Aorta (tissue), 5 donors: ENCODE measurements around the gene WWOX. TPM values are rescaled to one million over a fixed set of nuclear protein-coding genes. Genes with fewer than 3 reads are reported as not detected.

Experiments
- ATAC-seq: fragments of 200-7000 bp; cut with Tn5 transposase; one replicate; pipeline ENCODE4 v1.9.1; 2022; ENCODE audit warnings: moderate library complexity; ENCODE audit not compliant: low FRiP score
- DNase-seq, 2 donors: peaks; one replicate each; pipeline ENCODE4 v3.0.0-alpha.2; 2020
- H3K27ac ChIP-seq, 2 donors: one replicate each; pipeline ENCODE4 v1.5.1; 2013; ENCODE audit warnings: low read length in 2 of 2, mild to moderate bottlenecking in 2 of 2, moderate library complexity in 2 of 2, control low read depth in 1 of 2, inconsistent platforms in 1 of 2, low read depth in 1 of 2
- H3K27me3 ChIP-seq, 2 donors: one replicate each; pipeline ENCODE4 v1.6.1; 2013; ENCODE audit warnings: control low read depth in 1 of 2, low read length in 1 of 2, mild to moderate bottlenecking in 1 of 2, moderate library complexity in 1 of 2; ENCODE audit not compliant: insufficient read depth in 2 of 2, control insufficient read depth in 1 of 2
- H3K36me3 ChIP-seq, 2 donors: one replicate each; pipeline ENCODE4 v1.6.1; 2013; ENCODE audit warnings: control low read depth in 1 of 2, low read length in 1 of 2, mild to moderate bottlenecking in 1 of 2; ENCODE audit not compliant: insufficient read depth in 2 of 2, control insufficient read depth in 1 of 2
- H3K4me1 ChIP-seq, 2 donors: one replicate each; pipeline ENCODE4 v1.6.1; 2013; ENCODE audit warnings: low read length in 2 of 2, control low read depth in 1 of 2, mild to moderate bottlenecking in 1 of 2, moderate library complexity in 1 of 2; ENCODE audit not compliant: insufficient read depth in 2 of 2, control insufficient read depth in 1 of 2
- H3K4me3 ChIP-seq, 2 donors: one replicate each; pipeline ENCODE4 v1.5.1; 2013; ENCODE audit warnings: low read length in 2 of 2, control low read depth in 1 of 2, mild to moderate bottlenecking in 1 of 2
- H3K9me3 ChIP-seq: one replicate; pipeline ENCODE4 v1.6.1; 2013; ENCODE audit warnings: mild to moderate bottlenecking, low read length; ENCODE audit not compliant: control insufficient read depth
- WGBS, 2 donors: extraction: QIAGEN DNeasy Blood & Tissue Kit; methylation state at CpG; one replicate each; pipeline ENCODE4 v1.1.7; 2013; 5-methylcytosine and 5-hydroxymethylcytosine counted together
- intact Hi-C, 2 donors: fragments of 100-400 bp; cut with DNase I; formaldehyde crosslinking; loops; one replicate each; pipeline versions ENCODE4 v1.14.2 to v1.15.0; 2022
- polyA plus RNA-seq, 2 donors: library from polyadenylated mRNA; stranded (reverse); fragments of 200-250 nt; gene quantifications; one replicate each; pipeline ENCODE4 v1.2.3, GENCODE V29; 2013
- total RNA-seq, 2 donors: library from RNA; stranded (reverse); fragmentation: NEBNext Ultra II Directional; extraction: Animal tissue kit (Norgen Biotek cat#: 25700); gene quantifications; one replicate each; pipeline ENCODE4 v1.2.1, GENCODE V29; 2021
- donor health status: healthy with polysubstance abuse.
- donor health status: Bipolar disorder and iron deficiency.
- donor health status: DM: no; HTN: no; CAD: no.
- donor health status: DM: no; HTN: no; CAD: no.
- donor health status: DM: yes; HTN: yes; CAD: no.

Gene WWOX
- total and polyA plus RNA-seq, 4 donors, result 11.2 to 30.9 (median 14.6) TPM

GRCh38 chr16:78936060-78936459 is 836.6 kb downstream of the WWOX start:
- Histone ChIP-seq H3K27me3 (no peaks in the 10 kb centered on the region), H3K4me3 (no peak overlapping the region), H3K36me3 (no peaks in the 10 kb centered on the region), H3K27ac (no peak overlapping the region), H3K4me1 (no peaks in the 10 kb centered on the region), H3K9me3 (no peaks in the 10 kb centered on the region)
- ATAC-seq (no peak), DNase-seq (no peak)
- intact Hi-C loops, result no loop called here
- 89 to 94% methylated on average over 3 of the region's 3 CpGs for WGBS, 2 donors

GRCh38 chr16:78939597-78939996 is 840.1 kb downstream of the WWOX start:
- Histone ChIP-seq H3K9me3 (no peaks in the 10 kb centered on the region), H3K27me3 (no peaks in the 10 kb centered on the region), H3K36me3 (no peaks in the 10 kb centered on the region), H3K4me3 (no peak overlapping the region), H3K4me1 (no peaks in the 10 kb centered on the region), H3K27ac (no peak overlapping the region)
- ATAC-seq (no peak), DNase-seq (no peak)
- 50 to 52% methylated on average over 6 of the region's 6 CpGs for WGBS, 2 donors
- intact Hi-C loops, result no loop called here

GRCh38 chr16:78942625-78943245 is 843.3 kb downstream of the WWOX start:
- no peaks in the 10 kb centered on the region for H3K36me3 ChIP-seq
- intact Hi-C loops, result no loop called here
- no peaks in the 10 kb centered on the region for H3K4me1 ChIP-seq
- no peak overlapping the region for H3K27ac ChIP-seq
- DNase-seq (no peak), ATAC-seq (no peak)
- no peaks in the 10 kb centered on the region for H3K9me3 ChIP-seq
- H3K27me3 ChIP-seq, result no peaks in the 10 kb centered on the region
- 61 to 63% methylated on average over 8 of the region's 8 CpGs for WGBS, 2 donors
- no peak overlapping the region for H3K4me3 ChIP-seq

- Histone ChIP-seq H3K4me3 (no peak overlapping the region), H3K4me1 (no peaks in the 10 kb centered on the region), H3K27ac (no peak overlapping the region), H3K36me3 (no peaks in the 10 kb centered on the region), H3K9me3 (no peaks in the 10 kb centered on the region), H3K27me3 (no peaks in the 10 kb centered on the region)
- DNase-seq, result no peak
- 59 to 76% methylated on average over 2 of the region's 2 CpGs for WGBS, 2 donors
- no peak for ATAC-seq
- intact Hi-C loops, result no loop called here
These were observed 845.9 kb downstream of the WWOX start for GRCh38 chr16:78945336-78945735.

GRCh38 chr16:78946556-78946955 is 847.1 kb downstream of the WWOX start:
- ATAC-seq, result no peak
- 89% methylated on average over 11 of the region's 11 CpGs for WGBS, 2 donors
- no peaks in the 10 kb centered on the region for H3K27me3 ChIP-seq
- DNase-seq, result no peak
- no peak overlapping the region for H3K27ac ChIP-seq
- no peaks in the 10 kb centered on the region for H3K4me1 ChIP-seq
- intact Hi-C loops, result no loop called here
- H3K9me3 ChIP-seq, result no peaks in the 10 kb centered on the region
- no peak overlapping the region for H3K4me3 ChIP-seq
- no peaks in the 10 kb centered on the region for H3K36me3 ChIP-seq

- no peak overlapping the region for H3K4me3 ChIP-seq
- H3K27me3 ChIP-seq, result no peaks in the 10 kb centered on the region
- no peaks in the 10 kb centered on the region for H3K9me3 ChIP-seq
- no peak for DNase-seq
- no peaks in the 10 kb centered on the region for H3K36me3 ChIP-seq
- intact Hi-C loops, result no loop called here
- WGBS, 2 donors, result 54 to 56% methylated on average over 3 of the region's 3 CpGs
- no peak overlapping the region for H3K27ac ChIP-seq
- ATAC-seq, result no peak
- H3K4me1 ChIP-seq, result no peaks in the 10 kb centered on the region
These were observed 851.3 kb downstream of the WWOX start for GRCh38 chr16:78950768-78951167.

- ATAC-seq, result no peak
- Histone ChIP-seq H3K9me3 (no peaks in the 10 kb centered on the region), H3K27me3 (no peaks in the 10 kb centered on the region), H3K4me1 (no peaks in the 10 kb centered on the region), H3K36me3 (no peaks in the 10 kb centered on the region), H3K27ac (no peak overlapping the region), H3K4me3 (no peak overlapping the region)
- 79 to 93% methylated on average over 7 of the region's 7 CpGs for WGBS, 2 donors
- intact Hi-C loops, result no loop called here
- DNase-seq, result no peak
These were observed 853.2 kb downstream of the WWOX start for GRCh38 chr16:78952630-78953029.

GRCh38 chr16:78953526-78953925 is 854.1 kb downstream of the WWOX start:
- Histone ChIP-seq H3K27me3 (no peaks in the 10 kb centered on the region), H3K36me3 (no peaks in the 10 kb centered on the region), H3K27ac (no peak overlapping the region), H3K9me3 (no peaks in the 10 kb centered on the region), H3K4me3 (no peak overlapping the region), H3K4me1 (no peaks in the 10 kb centered on the region)
- ATAC-seq (no peak), DNase-seq (no peak)
- 78 to 82% methylated on average over 8 of the region's 8 CpGs for WGBS, 2 donors
- intact Hi-C loops, result no loop called here

GRCh38 chr16:78955206-78955605 is 855.8 kb downstream of the WWOX start:
- H3K27me3 ChIP-seq, result no peaks in the 10 kb centered on the region
- H3K4me3 ChIP-seq, result no peak overlapping the region
- 96 to 97% methylated on average over 6 of the region's 6 CpGs for WGBS, 2 donors
- intact Hi-C loops, result no loop called here
- H3K4me1 ChIP-seq, result no peaks in the 10 kb centered on the region
- H3K36me3 ChIP-seq, result no peaks in the 10 kb centered on the region
- no peak overlapping the region for H3K27ac ChIP-seq
- DNase-seq, result no peak
- no peaks in the 10 kb centered on the region for H3K9me3 ChIP-seq
- ATAC-seq, result no peak
